AG04450 (cell line): Measurements from ENCODE around the gene BRS3. TPM values are rescaled to one million over a fixed set of nuclear protein-coding genes. Genes with fewer than 3 reads are reported as not detected.
A peak's percentile ranks its signal among the peaks of the same experiment; 100 is the strongest.

Experiments
- CTCF ChIA-PET: fragments of 300-600, 350-600 bp; formaldehyde crosslinking; extraction: SDS; loops from one replicate; lab custom pipeline; 2022; ENCODE audit warnings: antibody characterized with exemption, inconsistent platforms; lab: Charles Lee
- POLR2A ChIA-PET: fragments of 350-600 bp; formaldehyde crosslinking; extraction: SDS; loops from one replicate; lab custom pipeline; 2021; ENCODE audit warnings: antibody characterized with exemption, inconsistent platforms; lab: Yijun Ruan, JAX
- DNase-seq: peaks from one replicate; pipeline ENCODE4 v3.0.0-alpha.2; 2011; ENCODE audit warnings: low read depth, low spot score
- H3K27ac ChIP-seq: one replicate; pipeline ENCODE4 v1.5.1; 2012; ENCODE audit warnings: low read depth, low read length, control low read depth
- H3K27me3 ChIP-seq: one replicate; pipeline ENCODE4 v1.6.0; 2012; ENCODE audit warnings: low read length; ENCODE audit not compliant: control insufficient read depth, insufficient read depth
- H3K4me3 ChIP-seq: 2 replicates; pipeline ENCODE4 v1.5.1; 2011; ENCODE audit warnings: mild to moderate bottlenecking, low read depth, low read length, control low read depth
- H3K9me3 ChIP-seq: 2 replicates; pipeline ENCODE4 v1.5.1; 2012; ENCODE audit warnings: low read length; ENCODE audit not compliant: control insufficient read depth, insufficient read depth
- polyA plus RNA-seq: library from polyadenylated mRNA; depleted of rRNA; stranded (reverse); fragments of >200 nt; gene quantifications from 2 replicates; pipeline ENCODE4 v1.2.3, GENCODE V29; 2011
- TF ChIP-seq, protein P1 (sequence below): IDR thresholded peaks from 2 replicates; pipeline ENCODE4 v1.5.1; 2011; ENCODE audit warnings: low read depth, low read length, control low read depth, inconsistent platforms

The BRS3 gene
- polyA plus RNA-seq, 1 experiment, result not detected

DNA sequence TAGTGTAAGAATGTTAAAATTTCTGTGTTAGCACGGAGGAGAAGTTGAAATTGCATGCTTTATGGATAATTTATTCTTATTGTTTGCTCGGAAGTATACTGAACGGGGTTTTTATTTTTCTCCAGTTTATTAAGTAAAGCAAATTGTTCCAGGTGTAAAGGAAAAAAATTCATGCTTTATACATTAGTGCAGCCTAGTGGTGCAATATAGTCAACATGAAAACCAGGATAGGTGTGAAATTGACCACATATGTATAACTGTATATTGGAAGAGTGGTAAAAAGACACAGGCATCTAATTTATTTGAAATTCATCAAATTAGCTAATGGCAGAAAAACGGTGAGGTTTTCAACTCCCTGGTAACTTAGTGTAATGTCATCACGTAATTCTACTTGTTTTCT lies 959 bp downstream of the BRS3 start:
- ChIA-PET CTCF (no interaction called here), POLR2A (no interaction called here)
- H3K9me3 ChIP-seq, result no peaks in the 10 kb centered on the region
- DNase-seq, result no peak
- H3K27ac ChIP-seq, result no peak overlapping the region
- TF ChIP-seq, protein P1, sequence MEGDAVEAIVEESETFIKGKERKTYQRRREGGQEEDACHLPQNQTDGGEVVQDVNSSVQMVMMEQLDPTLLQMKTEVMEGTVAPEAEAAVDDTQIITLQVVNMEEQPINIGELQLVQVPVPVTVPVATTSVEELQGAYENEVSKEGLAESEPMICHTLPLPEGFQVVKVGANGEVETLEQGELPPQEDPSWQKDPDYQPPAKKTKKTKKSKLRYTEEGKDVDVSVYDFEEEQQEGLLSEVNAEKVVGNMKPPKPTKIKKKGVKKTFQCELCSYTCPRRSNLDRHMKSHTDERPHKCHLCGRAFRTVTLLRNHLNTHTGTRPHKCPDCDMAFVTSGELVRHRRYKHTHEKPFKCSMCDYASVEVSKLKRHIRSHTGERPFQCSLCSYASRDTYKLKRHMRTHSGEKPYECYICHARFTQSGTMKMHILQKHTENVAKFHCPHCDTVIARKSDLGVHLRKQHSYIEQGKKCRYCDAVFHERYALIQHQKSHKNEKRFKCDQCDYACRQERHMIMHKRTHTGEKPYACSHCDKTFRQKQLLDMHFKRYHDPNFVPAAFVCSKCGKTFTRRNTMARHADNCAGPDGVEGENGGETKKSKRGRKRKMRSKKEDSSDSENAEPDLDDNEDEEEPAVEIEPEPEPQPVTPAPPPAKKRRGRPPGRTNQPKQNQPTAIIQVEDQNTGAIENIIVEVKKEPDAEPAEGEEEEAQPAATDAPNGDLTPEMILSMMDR, result no peak
- H3K27me3 ChIP-seq, result peaks cover 2% of the 10 kb centered on the region
- no peak overlapping the region for H3K4me3 ChIP-seq

DNA sequence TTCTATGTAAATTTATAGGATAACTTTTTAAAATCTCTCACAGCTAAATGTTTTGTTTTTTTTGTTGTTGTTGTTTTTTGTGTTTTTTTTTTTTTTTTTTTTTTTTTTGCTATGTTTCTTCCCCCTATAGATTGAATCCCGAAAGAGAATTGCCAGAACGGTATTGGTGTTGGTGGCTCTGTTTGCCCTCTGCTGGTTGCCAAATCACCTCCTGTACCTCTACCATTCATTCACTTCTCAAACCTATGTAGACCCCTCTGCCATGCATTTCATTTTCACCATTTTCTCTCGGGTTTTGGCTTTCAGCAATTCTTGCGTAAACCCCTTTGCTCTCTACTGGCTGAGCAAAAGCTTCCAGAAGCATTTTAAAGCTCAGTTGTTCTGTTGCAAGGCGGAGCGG lies 4.1 kb downstream of the BRS3 start:
- peaks cover 2% of the 10 kb centered on the region for H3K27me3 ChIP-seq
- no peak overlapping the region for H3K27ac ChIP-seq
- DNase-seq, result no peak
- H3K9me3 ChIP-seq, result no peaks in the 10 kb centered on the region
- TF ChIP-seq, protein P1, result no peak
- H3K4me3 ChIP-seq, result no peak overlapping the region
- CTCF ChIA-PET, result interaction anchor here (0.7 kb wide), 1 partner anchor 23 kb away, joined by 6 read pairs; no protein-coding TSS in a partner anchor
- POLR2A ChIA-PET, result no interaction called here

GRCh38 chrX:136493011-136493410 lies 5.3 kb downstream of the BRS3 start:
- peaks cover 2% of the 10 kb centered on the region for H3K27me3 ChIP-seq
- ChIA-PET CTCF (no interaction called here), POLR2A (no interaction called here)
- H3K4me3 ChIP-seq, result no peak overlapping the region
- no peak overlapping the region for H3K27ac ChIP-seq
- no peak for DNase-seq
- no peaks in the 10 kb centered on the region for H3K9me3 ChIP-seq
- TF ChIP-seq, protein P1, result no peak

- H3K27me3 ChIP-seq, result peaks cover 2% of the 10 kb centered on the region
- H3K4me3 ChIP-seq, result no peak overlapping the region
- no peaks in the 10 kb centered on the region for H3K9me3 ChIP-seq
- TF ChIP-seq, protein P1, result no peak
- ChIA-PET CTCF (no interaction called here), POLR2A (no interaction called here)
- DNase-seq, result no peak
- H3K27ac ChIP-seq, result no peak overlapping the region
Measured at GRCh38 chrX:136495043-136495442, 7.3 kb downstream of the BRS3 start.

DNA sequence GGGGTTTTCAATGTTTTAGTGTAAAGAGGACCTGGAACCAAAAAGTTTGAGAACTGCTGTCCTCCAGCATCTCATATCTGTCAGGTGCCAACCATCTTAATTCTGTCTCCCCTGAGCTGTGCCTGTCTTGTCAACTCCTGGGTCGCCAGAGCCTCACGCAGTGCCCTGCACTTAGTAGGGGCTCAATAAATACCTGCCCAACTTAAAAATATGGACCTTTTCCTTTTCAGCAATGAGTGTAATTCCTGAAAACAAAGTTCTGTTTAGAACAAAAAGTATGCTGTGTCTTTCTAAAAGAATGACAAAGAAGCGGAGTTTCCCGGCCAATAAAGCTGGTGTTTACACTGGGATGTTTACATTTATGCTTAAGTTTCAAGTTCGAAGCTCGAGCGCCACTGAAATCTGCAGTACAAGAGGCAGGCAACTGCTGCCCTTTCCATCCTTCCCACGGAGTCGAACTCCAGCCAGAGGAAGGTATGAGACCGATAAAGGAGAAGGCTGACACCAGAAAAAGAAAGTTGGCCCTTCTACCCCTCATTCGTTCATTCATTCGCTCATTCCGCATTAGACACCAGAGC lies 8.5 kb downstream of the BRS3 start:
- DNase-seq, result no peak
- TF ChIP-seq, protein P1, result no peak
- Histone ChIP-seq H3K27ac (peak overlapping the region; percentile 93), H3K9me3 (no peaks in the 10 kb centered on the region), H3K4me3 (peak overlapping the region; percentile 59), H3K27me3 (peaks cover under 1% of the 10 kb centered on the region)
- ChIA-PET CTCF (no interaction called here), POLR2A (interaction anchor here (0.7 to 1.0 kb wide), 2 partner anchors 46 to 468 kb away, joined by 3 read pairs; no protein-coding TSS in a partner anchor)
